Measurements from ENCODE around the gene SARNP.

- TF ChIP-seq CTCF (IDR thresholded peaks at IDR 0.05), result no peak
- no peak for TF ChIP-seq POLR2A (IDR thresholded peaks at IDR 0.05)
- TF ChIP-seq EP300 (IDR thresholded peaks at IDR 0.05), result no peak
These were observed 28.4 kb upstream of the SARNP start for GRCh38 chr12:55845785-55846496.
